Brain microvascular endothelial cell (primary cell): Measurements from ENCODE around the gene ULK2.
A peak's percentile ranks its signal among the peaks of the same experiment; 100 is the strongest.

Experiments used
- DNase-seq: peaks from one replicate; pipeline ENCODE4 v3.0.0-alpha.2; 2020
- H3K27ac ChIP-seq: fragments of 250-450 bp; sonication (Bioruptor Pico); 2 replicates; pipeline ENCODE4 v1.5.1; 2020; ENCODE audit warnings: mild to moderate bottlenecking, moderate library complexity
- H3K27me3 ChIP-seq: fragments of 250-450 bp; sonication (Bioruptor Pico); replicated peaks from 2 replicates; pipeline ENCODE4 v1.5.1; 2020; ENCODE audit warnings: mild to moderate bottlenecking
- H3K36me3 ChIP-seq: fragments of 250-450 bp; sonication (Bioruptor Pico); replicated peaks from 2 replicates; pipeline ENCODE4 v1.5.1; 2020; ENCODE audit warnings: mild to moderate bottlenecking
- H3K4me3 ChIP-seq: 2 replicates; pipeline ENCODE4 v1.5.1; 2011; ENCODE audit warnings: low read depth, mild to moderate bottlenecking, control low read depth, low read length, moderate library complexity
- in situ Hi-C: cut with HindIII; loops from 2 replicates; pipeline ENCODE4 v1.10.0; 2017; ENCODE audit warnings: low sequenced_read_pairs, low pct_ligation_motif_present
- TF ChIP-seq, protein P1 (sequence below): IDR thresholded peaks from 2 replicates; pipeline ENCODE4 v1.5.1; 2011; ENCODE audit warnings: low read depth, mild to moderate bottlenecking, moderate library complexity, low read length, control low read depth, inconsistent platforms; ENCODE audit errors: missing control alignments

Gene ULK2

DNA sequence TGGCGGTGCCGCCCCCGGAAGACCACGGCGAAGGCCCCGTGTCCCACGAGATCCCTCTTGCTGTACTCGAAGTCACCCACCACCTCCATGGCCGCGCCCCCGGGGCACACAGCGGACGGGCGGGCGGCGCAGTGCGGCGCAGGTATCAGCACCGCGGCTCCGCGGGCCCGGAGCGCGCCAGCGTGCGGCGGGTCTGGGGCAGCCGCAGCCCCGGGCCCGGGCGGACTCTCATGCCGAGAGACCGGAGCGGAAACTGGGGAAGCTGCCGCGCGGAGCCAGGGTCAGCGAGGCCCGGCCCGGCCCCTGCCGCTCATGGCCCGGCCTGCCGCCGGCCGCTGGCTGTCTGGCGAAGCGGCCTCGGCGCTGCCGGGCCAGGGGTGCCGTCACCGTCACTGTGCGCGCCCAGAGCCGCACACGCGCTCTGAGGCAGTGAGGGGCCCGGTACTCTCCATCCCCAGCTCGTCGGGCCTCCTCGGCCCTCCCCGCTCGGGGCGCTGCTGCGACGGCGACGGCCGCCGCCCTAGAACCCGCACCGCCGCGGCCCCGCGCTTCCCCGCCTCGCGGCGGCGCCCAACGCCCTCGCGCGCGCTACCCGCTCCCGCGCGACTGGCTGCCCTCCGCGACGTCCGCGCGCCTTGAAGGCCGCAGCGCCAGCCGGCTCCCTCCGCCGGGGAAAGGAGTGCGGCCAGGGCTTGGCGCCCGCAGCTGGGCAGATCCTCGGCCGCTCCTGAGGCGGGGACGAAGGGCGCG, at the start of gene ULK2:
Gene ULK2 (minus strand): TSS at position 608 of the 750 bp plus-strand sequence. CDS start 519 bp downstream, at position 89.
- in situ Hi-C loops: no loop called here
- Histone ChIP-seq H3K27ac (peak within 1 kb of the TSS; percentile 34), H3K27me3 (no peaks in the 10 kb centered on the region), H3K36me3 (no peaks in the 10 kb centered on the region), H3K4me3 (peak within 1 kb of the TSS; percentile 73)
- TF ChIP-seq, protein P1, sequence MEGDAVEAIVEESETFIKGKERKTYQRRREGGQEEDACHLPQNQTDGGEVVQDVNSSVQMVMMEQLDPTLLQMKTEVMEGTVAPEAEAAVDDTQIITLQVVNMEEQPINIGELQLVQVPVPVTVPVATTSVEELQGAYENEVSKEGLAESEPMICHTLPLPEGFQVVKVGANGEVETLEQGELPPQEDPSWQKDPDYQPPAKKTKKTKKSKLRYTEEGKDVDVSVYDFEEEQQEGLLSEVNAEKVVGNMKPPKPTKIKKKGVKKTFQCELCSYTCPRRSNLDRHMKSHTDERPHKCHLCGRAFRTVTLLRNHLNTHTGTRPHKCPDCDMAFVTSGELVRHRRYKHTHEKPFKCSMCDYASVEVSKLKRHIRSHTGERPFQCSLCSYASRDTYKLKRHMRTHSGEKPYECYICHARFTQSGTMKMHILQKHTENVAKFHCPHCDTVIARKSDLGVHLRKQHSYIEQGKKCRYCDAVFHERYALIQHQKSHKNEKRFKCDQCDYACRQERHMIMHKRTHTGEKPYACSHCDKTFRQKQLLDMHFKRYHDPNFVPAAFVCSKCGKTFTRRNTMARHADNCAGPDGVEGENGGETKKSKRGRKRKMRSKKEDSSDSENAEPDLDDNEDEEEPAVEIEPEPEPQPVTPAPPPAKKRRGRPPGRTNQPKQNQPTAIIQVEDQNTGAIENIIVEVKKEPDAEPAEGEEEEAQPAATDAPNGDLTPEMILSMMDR: no peak
- peak; percentile 23 for DNase-seq

DNA sequence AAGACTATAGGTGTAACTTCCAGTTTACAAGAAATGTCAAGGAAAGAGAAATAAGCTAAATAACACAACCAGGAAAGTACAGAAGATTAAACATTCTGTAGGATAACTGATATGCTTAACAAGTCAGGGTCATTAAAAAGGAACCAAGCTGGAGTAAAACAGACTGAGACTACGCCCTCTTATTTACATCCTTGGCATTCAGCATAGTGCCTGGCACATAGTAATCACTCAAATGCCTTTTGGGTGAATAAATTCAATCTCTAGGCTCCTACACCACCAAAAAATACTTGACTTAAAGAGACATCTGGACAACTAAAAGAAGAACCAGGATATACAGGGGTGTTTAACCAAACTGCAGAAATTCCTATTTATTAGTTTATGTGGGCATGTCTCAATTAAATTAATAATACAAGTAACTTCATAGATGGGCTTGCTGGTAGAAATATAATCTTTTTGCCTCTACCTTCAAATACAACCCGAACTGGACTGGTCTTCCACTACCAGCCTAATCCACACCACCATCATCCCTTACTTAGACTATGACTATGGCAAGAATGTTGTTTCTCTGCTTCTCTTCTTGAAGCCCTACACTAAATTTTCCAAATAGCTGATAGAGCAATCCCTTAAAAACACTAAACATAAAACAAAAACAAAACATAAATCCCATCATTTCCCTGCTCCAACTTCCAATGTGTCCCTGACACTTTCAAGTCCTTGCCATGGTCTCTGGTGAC, 47.7 kb upstream of the ULK2 start:
- H3K27ac ChIP-seq: no peak overlapping the region
- H3K4me3 ChIP-seq: no peak overlapping the region
- in situ Hi-C loops: no loop called here
- no peaks in the 10 kb centered on the region for H3K27me3 ChIP-seq
- H3K36me3 ChIP-seq: peaks cover 32% of the 10 kb centered on the region
- DNase-seq: no peak
- TF ChIP-seq, protein P1: no peak

DNA sequence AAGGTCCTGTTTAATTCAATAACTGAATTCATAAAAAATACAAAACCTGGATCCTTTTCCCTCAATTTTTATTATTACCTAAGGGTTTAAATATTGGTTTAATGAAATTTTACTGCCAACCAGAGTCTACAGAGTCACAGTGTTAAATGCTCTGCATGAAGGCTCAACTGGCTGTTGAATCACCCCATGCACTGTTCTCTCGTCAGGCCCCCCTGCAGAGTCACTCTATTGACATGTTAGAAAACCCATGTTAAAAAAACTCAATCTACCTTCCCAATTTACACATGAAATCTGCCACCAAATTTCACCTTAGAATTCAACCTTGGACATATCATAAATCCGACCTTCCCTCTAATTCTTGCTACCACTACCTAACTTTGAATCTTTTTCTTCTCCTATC, 43.3 kb upstream of the ULK2 start:
- DNase-seq: no peak
- Histone ChIP-seq H3K27ac (no peak overlapping the region), H3K27me3 (no peaks in the 10 kb centered on the region), H3K36me3 (peaks cover 39% of the 10 kb centered on the region), H3K4me3 (no peak overlapping the region)
- TF ChIP-seq, protein P1: no peak
- in situ Hi-C loops: no loop called here

DNA sequence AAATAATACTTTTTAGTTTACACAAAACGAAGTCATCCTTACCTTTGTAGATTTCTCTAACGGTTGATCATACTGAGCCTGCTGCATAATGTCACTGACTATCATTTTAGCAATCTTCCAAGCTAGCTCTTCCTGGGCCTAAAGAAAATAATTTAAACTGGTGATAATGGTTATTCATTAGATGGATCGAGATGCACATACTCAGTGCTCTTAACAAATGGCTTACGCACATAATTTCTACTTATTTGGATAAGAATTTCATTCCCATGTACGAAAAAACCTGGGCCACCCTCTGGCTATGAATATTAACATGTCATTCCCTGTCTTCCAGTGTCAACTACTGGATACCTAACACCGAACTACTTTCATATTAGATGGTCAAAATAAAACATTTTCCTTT, 41.4 kb upstream of the ULK2 start:
- Histone ChIP-seq H3K27me3 (no peaks in the 10 kb centered on the region), H3K36me3 (peaks cover 42% of the 10 kb centered on the region), H3K4me3 (no peak overlapping the region), H3K27ac (no peak overlapping the region)
- TF ChIP-seq, protein P1: no peak
- DNase-seq: no peak
- in situ Hi-C loops: no loop called here

DNA sequence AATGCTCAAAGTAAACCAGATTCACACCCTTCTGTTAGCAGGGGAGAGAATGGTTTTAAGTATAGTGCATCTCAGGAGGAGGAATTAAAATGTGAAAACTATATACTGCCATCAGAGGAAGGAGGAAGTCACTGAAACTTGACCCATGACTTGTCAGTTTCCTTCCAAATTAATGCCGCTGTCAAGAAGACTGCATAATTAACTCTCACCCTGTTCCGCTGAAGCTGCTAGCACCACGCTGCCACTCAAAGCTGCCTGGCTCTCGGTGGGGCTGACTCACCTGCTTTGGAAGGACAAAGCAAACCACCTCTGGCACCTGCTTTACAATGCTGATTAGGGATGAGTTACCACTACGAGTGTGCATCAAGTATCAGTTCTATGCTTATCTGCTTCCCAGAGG, 37.8 kb upstream of the ULK2 start:
- in situ Hi-C loops: no loop called here
- Histone ChIP-seq H3K4me3 (no peak overlapping the region), H3K36me3 (peaks cover 39% of the 10 kb centered on the region), H3K27me3 (no peaks in the 10 kb centered on the region), H3K27ac (no peak overlapping the region)
- DNase-seq: no peak
- TF ChIP-seq, protein P1: no peak

DNA sequence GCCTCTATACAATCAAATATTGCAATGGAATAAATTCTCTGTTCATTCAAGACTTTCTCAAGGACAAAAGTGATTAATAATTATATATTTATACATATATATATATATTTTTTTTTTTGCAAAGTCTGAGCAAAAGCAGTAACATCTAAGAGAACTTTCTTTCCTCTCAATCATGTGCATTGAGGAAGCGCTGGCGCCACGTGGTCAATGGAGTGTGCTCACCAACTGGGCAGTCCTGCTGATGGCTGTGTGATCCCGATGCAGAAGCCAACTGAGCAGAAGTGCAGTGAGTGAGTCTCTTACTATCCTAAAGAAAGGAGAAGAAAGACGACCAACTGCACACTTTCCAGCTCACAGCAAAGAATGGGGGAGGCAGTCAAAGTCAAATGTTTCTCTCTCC, 37.2 kb upstream of the ULK2 start:
- Histone ChIP-seq H3K27ac (no peak overlapping the region), H3K27me3 (no peaks in the 10 kb centered on the region), H3K4me3 (no peak overlapping the region), H3K36me3 (peaks cover 36% of the 10 kb centered on the region)
- no peak for DNase-seq
- TF ChIP-seq, protein P1: no peak
- in situ Hi-C loops: no loop called here
